Liver (tissue), 9 donors: ENCODE results near the gene VDAC1. TPM values are rescaled to one million over a fixed set of nuclear protein-coding genes. Genes with fewer than 3 reads are reported as not detected.

Source experiments
- DNase-seq: peaks from one replicate; pipeline ENCODE4 v3.0.0-alpha.2; 2017; ENCODE audit warnings: low spot score
- H3K27ac ChIP-seq, 2 donors: one replicate each; pipeline ENCODE4 v1.7.0; 2013; ENCODE audit warnings: inconsistent platforms in 2 of 2, low read length in 2 of 2, control low read depth in 1 of 2, low read depth in 1 of 2, mild to moderate bottlenecking in 1 of 2
- H3K27me3 ChIP-seq, 4 donors: one replicate each; pipeline versions ENCODE4 v1.6.1 to v1.7.0; 2013; ENCODE audit warnings: low read length in 3 of 4, inconsistent platforms in 1 of 4, mild to moderate bottlenecking in 1 of 4, moderate library complexity in 1 of 4; ENCODE audit not compliant: control insufficient read depth in 4 of 4, insufficient read depth in 4 of 4
- H3K36me3 ChIP-seq, 4 donors: one replicate each; pipeline versions ENCODE4 v1.6.1 to v1.7.0; 2013; ENCODE audit warnings: low read length in 3 of 4, mild to moderate bottlenecking in 3 of 4, low read depth in 1 of 4, moderate library complexity in 1 of 4; ENCODE audit not compliant: control insufficient read depth in 4 of 4, insufficient read depth in 3 of 4
- H3K4me1 ChIP-seq, 4 donors: one replicate each; pipeline versions ENCODE4 v1.6.1 to v1.7.0; 2013; ENCODE audit warnings: low read length in 3 of 4, mild to moderate bottlenecking in 3 of 4, moderate library complexity in 1 of 4; ENCODE audit not compliant: control insufficient read depth in 4 of 4, insufficient read depth in 4 of 4
- H3K4me3 ChIP-seq, 3 donors: one replicate each; pipeline versions ENCODE4 v1.6.1 to v1.7.0; 2013; ENCODE audit warnings: low read length in 3 of 3, control low read depth in 1 of 3, low read depth in 1 of 3, mild to moderate bottlenecking in 1 of 3
- H3K9ac ChIP-seq, 2 donors: one replicate each; pipeline ENCODE4 v1.7.0; 2013; ENCODE audit warnings: low read length in 2 of 2, mild to moderate bottlenecking in 2 of 2, moderate library complexity in 2 of 2, control low read depth in 1 of 2, low read depth in 1 of 2
- H3K9me3 ChIP-seq, 4 donors: one replicate each; pipeline versions ENCODE4 v1.6.1 to v1.7.0; 2013; ENCODE audit warnings: low read length in 3 of 4; ENCODE audit not compliant: control insufficient read depth in 4 of 4
- CTCF ChIP-seq: fragments of 150-350 bp; IDR thresholded peaks from 2 replicates; pipeline ENCODE4 v1.5.1; 2017; ENCODE audit warnings: improper control_type of control experiment, low read depth, low read length; ENCODE audit not compliant: missing input control
- EGR1 ChIP-seq, 2 donors: IDR thresholded peaks; 2 replicates each; pipeline ENCODE4 v1.6.1; 2016 to 2018; ENCODE audit warnings: antibody characterized with exemption in 2 of 2, low read depth in 2 of 2
- FOXA1 ChIP-seq: IDR thresholded peaks from 2 replicates; pipeline ENCODE4 v1.6.1; 2016; ENCODE audit warnings: antibody characterized with exemption
- FOXA2 ChIP-seq: IDR thresholded peaks from 2 replicates; pipeline ENCODE4 v1.6.1; 2016; ENCODE audit warnings: antibody characterized with exemption
- GABPA ChIP-seq, 2 donors: IDR thresholded peaks in 1 of 2; conservative IDR thresholded peaks in 1 of 2; 2 replicates each; pipeline ENCODE4 v1.6.1; 2016; ENCODE audit warnings: antibody characterized with exemption in 2 of 2, mild to moderate bottlenecking in 1 of 2, moderate library complexity in 1 of 2
- HNF4A ChIP-seq, 2 donors: conservative IDR thresholded peaks; 2 replicates each; pipeline ENCODE4 v1.6.1; 2016; ENCODE audit warnings: antibody characterized with exemption in 2 of 2, mild to moderate bottlenecking in 2 of 2
- HNF4G ChIP-seq: IDR thresholded peaks from 2 replicates; pipeline ENCODE4 v1.6.1; 2016; ENCODE audit warnings: antibody characterized with exemption
- JUND ChIP-seq, 2 donors: IDR thresholded peaks; 2 replicates each; pipeline ENCODE4 v1.6.1; 2016; ENCODE audit warnings: antibody characterized with exemption in 2 of 2
- NR2F2 ChIP-seq: IDR thresholded peaks from 2 replicates; pipeline ENCODE4 v1.6.1; 2016; ENCODE audit warnings: antibody characterized with exemption
- RAD21 ChIP-seq, 2 donors: IDR thresholded peaks; 2 replicates each; pipeline ENCODE4 v1.6.1; 2016; ENCODE audit warnings: antibody characterized with exemption in 2 of 2, mild to moderate bottlenecking in 2 of 2
- RXRA ChIP-seq, 2 donors: IDR thresholded peaks; 2 replicates each; pipeline ENCODE4 v1.6.1; 2017 to 2018; ENCODE audit warnings: antibody characterized with exemption in 2 of 2, mild to moderate bottlenecking in 1 of 2
- SP1 ChIP-seq: IDR thresholded peaks from 2 replicates; pipeline ENCODE4 v1.6.1; 2018; ENCODE audit warnings: antibody characterized with exemption, mild to moderate bottlenecking
- TAF1 ChIP-seq: conservative IDR thresholded peaks from 2 replicates; pipeline ENCODE4 v1.6.1; 2016; ENCODE audit warnings: antibody characterized with exemption, mild to moderate bottlenecking
- YY1 ChIP-seq: IDR thresholded peaks from 2 replicates; pipeline ENCODE4 v1.6.1; 2016; ENCODE audit warnings: antibody characterized with exemption, mild to moderate bottlenecking
- ZBTB33 ChIP-seq: IDR thresholded peaks from 2 replicates; pipeline ENCODE4 v1.6.1; 2016; ENCODE audit warnings: antibody characterized with exemption
- WGBS: extraction: QIAGEN DNeasy Blood & Tissue Kit; methylation state at CpG from one replicate; pipeline ENCODE4 v1.1.7; 2013; 5-methylcytosine and 5-hydroxymethylcytosine counted together
- polyA plus RNA-seq, 2 donors: library from polyadenylated mRNA; stranded (reverse) in 1 of 2; unstranded in 1 of 2; fragments of 200-250 nt in 1 of 2; fragments of >200 nt in 1 of 2; fragmentation: Nextera tagmentation in 1 of 2; extraction: Ambion mirVana in 1 of 2; gene quantifications; one replicate each; pipeline versions ENCODE4 v1.2.1 to v1.2.3, GENCODE V29; 2013 to 2015
- total RNA-seq, 2 donors: library from RNA; depleted of rRNA; stranded (reverse); fragments of >200 nt; gene quantifications; one replicate each; pipeline ENCODE4 v1.2.3, GENCODE V29; 2014
- TF ChIP-seq, protein P1 (sequence below): IDR thresholded peaks from 2 replicates; pipeline ENCODE4 v1.6.1; 2016; ENCODE audit warnings: antibody characterized with exemption
- TF ChIP-seq, protein P2 (sequence below): IDR thresholded peaks from 2 replicates; pipeline ENCODE4 v1.6.1; 2016; ENCODE audit warnings: antibody characterized with exemption, mild to moderate bottlenecking
- TF ChIP-seq, protein P3 (sequence below): IDR thresholded peaks from 2 replicates; pipeline ENCODE4 v1.6.1; 2016; ENCODE audit warnings: antibody characterized with exemption
- donor health status: healthy.
- donor health status: healthy.
- donor health status: healthy.
- donor health status: healthy.
- donor health status: healthy.

Gene VDAC1
- total and polyA plus RNA-seq, 4 donors, result 85.4 to 139 (median 121) TPM

- Histone ChIP-seq H3K4me1 (peaks cover 5 to 8% (median 7%) of the 10 kb centered on the region in 4 donors), H3K9ac (no peak overlapping the region), H3K36me3 (no peaks in the 10 kb centered on the region), H3K4me3 (no peak overlapping the region), H3K9me3 (no peaks in the 10 kb centered on the region), H3K27ac (no peak overlapping the region), H3K27me3 (no peaks in the 10 kb centered on the region)
- TF ChIP-seq RAD21 (IDR thresholded peaks at IDR 0.05) (no peak), JUND (IDR thresholded peaks at IDR 0.05) (no peak), TAF1 (no peak), CTCF (no peak), GABPA (IDR thresholded peaks at IDR 0.05 in 1 of 2, conservative IDR thresholded peaks at IDR 0.05 in 1 of 2) (no peak), FOXA2 (no peak), YY1 (no peak)
- TF ChIP-seq, protein P1, sequence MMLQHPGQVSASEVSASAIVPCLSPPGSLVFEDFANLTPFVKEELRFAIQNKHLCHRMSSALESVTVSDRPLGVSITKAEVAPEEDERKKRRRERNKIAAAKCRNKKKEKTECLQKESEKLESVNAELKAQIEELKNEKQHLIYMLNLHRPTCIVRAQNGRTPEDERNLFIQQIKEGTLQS, result no peak
- TF ChIP-seq, protein P2, sequence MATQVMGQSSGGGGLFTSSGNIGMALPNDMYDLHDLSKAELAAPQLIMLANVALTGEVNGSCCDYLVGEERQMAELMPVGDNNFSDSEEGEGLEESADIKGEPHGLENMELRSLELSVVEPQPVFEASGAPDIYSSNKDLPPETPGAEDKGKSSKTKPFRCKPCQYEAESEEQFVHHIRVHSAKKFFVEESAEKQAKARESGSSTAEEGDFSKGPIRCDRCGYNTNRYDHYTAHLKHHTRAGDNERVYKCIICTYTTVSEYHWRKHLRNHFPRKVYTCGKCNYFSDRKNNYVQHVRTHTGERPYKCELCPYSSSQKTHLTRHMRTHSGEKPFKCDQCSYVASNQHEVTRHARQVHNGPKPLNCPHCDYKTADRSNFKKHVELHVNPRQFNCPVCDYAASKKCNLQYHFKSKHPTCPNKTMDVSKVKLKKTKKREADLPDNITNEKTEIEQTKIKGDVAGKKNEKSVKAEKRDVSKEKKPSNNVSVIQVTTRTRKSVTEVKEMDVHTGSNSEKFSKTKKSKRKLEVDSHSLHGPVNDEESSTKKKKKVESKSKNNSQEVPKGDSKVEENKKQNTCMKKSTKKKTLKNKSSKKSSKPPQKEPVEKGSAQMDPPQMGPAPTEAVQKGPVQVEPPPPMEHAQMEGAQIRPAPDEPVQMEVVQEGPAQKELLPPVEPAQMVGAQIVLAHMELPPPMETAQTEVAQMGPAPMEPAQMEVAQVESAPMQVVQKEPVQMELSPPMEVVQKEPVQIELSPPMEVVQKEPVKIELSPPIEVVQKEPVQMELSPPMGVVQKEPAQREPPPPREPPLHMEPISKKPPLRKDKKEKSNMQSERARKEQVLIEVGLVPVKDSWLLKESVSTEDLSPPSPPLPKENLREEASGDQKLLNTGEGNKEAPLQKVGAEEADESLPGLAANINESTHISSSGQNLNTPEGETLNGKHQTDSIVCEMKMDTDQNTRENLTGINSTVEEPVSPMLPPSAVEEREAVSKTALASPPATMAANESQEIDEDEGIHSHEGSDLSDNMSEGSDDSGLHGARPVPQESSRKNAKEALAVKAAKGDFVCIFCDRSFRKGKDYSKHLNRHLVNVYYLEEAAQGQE, result no peak
- no peak for DNase-seq
- 97% methylated on average over 5 of the region's 5 CpGs for WGBS
These were observed 73.2 kb downstream of the VDAC1 start for GRCh38 chr5:133931546-133931945.

DNA sequence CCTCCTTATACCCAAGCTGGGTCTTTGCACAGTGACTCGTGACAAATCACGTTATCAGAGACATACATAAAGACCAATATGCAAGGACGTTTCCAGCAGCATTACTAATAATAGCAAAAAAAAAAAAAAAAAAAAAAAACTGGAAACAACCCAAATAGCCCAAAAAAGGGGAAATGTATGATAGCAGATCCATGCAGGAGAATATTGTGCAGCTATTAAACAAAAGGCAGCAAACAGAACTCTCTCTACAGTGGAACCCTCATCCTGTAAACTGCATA lies 74.0 kb downstream of the VDAC1 start:
- 62% methylated on average over 3 of the region's 3 CpGs for WGBS
- Histone ChIP-seq H3K4me3 (no peak overlapping the region), H3K9ac (no peak overlapping the region), H3K27me3 (no peaks in the 10 kb centered on the region), H3K9me3 (no peaks in the 10 kb centered on the region), H3K4me1 (peaks cover 5 to 14% (median 10%) of the 10 kb centered on the region in 4 donors), H3K36me3 (no peaks in the 10 kb centered on the region), H3K27ac (no peak overlapping the region)
- TF ChIP-seq, protein P3, sequence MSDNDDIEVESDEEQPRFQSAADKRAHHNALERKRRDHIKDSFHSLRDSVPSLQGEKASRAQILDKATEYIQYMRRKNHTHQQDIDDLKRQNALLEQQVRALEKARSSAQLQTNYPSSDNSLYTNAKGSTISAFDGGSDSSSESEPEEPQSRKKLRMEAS, result no peak
- no peak for TF ChIP-seq RAD21 (IDR thresholded peaks at IDR 0.05)
- no peak for TF ChIP-seq CTCF
- TF ChIP-seq ZBTB33, result no peak
- TF ChIP-seq HNF4A (conservative IDR thresholded peaks at IDR 0.05), result no peak
- TF ChIP-seq HNF4G, result no peak
- TF ChIP-seq NR2F2, result no peak
- TF ChIP-seq JUND (IDR thresholded peaks at IDR 0.05), result no peak
- TF ChIP-seq RXRA (IDR thresholded peaks at IDR 0.05), result no peak
- no peak for TF ChIP-seq GABPA (IDR thresholded peaks at IDR 0.05 in 1 of 2, conservative IDR thresholded peaks at IDR 0.05 in 1 of 2)
- no peak for TF ChIP-seq EGR1 (IDR thresholded peaks at IDR 0.05; ENCODE audit: low read depth in 2 of 2)
- TF ChIP-seq, protein P2, result no peak
- TF ChIP-seq, protein P1, result no peak
- TF ChIP-seq FOXA1, result no peak
- no peak for TF ChIP-seq SP1
- no peak for TF ChIP-seq YY1
- no peak for TF ChIP-seq TAF1
- no peak for TF ChIP-seq FOXA2
- DNase-seq, result no peak
